NK-92 treated with Interleukin-12 subunit alpha and Interleukin-12 subunit beta, amount 100 ng/mL, for 24 hours (cell line): Measurements from ENCODE around the gene ZNF784.

ENCODE experiments used
- DNase-seq: peaks from one replicate; lab custom pipeline; 2025; lab: John Stamatoyannopoulos, UW

The ZNF784 gene, protein sequence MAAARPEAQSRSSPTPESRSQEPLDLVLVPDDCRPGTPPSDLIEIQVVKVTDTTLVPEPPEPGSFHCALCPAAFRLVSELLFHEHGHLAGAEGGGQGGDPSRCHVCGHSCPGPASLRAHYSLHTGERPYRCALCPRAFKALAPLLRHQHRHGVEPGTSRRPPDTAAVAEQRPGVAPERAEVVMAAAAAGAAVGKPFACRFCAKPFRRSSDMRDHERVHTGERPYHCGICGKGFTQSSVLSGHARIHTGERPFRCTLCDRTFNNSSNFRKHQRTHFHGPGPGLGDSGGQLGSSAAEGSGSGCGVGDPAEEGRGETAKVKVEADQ

DNA sequence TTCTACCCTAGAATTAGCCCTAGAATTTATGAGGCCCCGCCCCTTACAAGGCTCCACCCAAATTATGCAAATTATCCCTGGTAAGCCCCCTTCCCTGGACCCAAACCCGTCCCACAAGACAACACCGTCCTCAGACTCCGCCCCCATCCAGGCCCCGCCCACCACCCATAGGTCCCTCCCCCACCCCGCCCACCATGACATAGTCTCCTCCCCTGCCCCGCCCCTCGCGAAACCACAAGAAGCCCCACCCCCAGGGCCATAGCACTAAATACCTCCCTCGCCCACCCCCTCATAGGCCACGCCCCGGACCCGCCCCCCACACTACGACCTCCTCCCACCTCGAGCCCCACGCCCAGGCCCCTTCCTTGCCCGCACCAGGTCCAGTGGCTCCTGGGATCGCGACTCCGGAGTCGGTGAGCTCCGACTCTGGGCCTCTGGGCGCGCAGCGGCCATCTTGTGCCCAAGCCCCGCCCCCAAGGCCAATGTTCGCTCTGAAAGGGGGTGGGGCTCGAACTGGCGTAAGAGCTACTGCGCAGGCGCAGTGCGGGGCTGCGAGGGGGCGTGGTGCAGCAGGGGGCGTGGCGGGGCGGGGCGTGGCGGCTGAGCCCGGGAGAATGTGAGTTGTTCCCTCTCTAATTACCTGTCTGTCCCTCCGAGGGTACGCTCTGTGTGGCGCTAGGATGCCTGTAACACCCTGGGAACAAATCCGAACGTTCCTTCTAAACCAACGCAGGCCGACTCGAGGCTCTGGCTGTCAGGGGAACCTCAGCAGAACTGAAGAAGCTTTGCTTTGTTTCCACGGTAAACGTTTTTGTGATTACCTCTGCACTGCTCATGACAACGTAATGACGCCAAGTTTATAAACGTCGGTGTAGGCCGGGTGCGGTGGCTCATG, at the start of gene ZNF784:
TSS of gene ZNF784 (minus strand) at position 458 of the 895 bp plus-strand sequence. CDS start at position 453, 5 bp downstream.
- peak; percentile 94 for DNase-seq

DNA sequence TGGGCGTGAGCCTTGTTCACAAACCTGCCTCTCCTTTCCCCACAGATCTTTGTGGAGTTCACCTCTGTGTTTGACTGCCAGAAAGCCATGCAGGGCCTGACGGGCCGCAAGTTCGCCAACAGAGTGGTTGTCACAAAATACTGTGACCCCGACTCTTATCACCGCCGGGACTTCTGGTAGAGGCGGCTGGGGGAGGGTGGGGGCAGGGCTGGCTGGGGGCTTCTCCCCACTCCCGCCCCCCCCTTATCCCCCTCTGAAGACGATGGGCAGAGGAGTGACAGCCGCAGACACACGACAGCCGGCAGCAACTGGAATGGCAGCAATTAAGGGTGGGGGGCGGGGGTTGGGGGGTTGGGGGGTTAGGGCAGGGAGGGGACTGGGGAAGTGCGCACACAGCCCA, 49.5 kb upstream of the ZNF784 start:
- no peak for DNase-seq

DNA sequence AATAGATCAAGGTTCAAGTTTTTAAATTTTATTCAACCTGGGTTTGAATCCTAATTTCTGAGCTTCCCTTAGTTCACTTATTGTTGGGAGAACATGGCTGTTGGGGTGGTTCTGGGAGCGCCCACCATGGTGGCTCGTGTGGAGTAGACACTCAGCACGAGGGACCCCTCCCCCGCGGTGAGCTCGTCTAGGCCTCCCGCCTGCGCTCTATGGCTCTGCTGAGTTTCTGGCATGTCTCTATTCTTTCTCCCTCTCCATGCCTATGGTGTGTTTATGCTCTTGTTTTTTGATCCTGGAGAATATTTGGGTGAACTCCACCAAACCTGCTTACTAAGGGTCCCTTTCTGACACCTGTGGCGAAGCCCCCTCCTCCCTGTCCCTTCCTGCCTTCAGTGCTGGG, 49.1 kb upstream of the ZNF784 start:
- DNase-seq: no peak

DNA sequence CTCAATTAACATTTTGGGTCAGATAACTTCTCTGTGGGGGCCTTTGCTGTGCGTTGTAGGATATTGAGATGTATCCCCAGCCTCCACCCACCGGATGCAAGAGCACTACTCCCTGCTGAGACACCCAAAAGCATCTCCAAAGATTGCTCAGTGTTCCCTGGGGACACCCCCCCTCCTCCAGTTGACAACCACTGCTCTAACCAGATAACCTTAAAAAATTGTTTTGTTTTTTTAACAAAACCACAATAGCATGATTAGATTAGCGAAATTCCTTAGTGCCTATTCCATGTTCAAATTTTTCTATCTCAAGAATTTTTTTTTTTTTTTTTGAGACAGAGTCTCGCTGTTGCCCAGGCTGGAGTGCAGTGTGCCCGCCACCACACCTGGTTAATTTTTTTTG, 48.1 kb upstream of the ZNF784 start:
- no peak for DNase-seq

DNA sequence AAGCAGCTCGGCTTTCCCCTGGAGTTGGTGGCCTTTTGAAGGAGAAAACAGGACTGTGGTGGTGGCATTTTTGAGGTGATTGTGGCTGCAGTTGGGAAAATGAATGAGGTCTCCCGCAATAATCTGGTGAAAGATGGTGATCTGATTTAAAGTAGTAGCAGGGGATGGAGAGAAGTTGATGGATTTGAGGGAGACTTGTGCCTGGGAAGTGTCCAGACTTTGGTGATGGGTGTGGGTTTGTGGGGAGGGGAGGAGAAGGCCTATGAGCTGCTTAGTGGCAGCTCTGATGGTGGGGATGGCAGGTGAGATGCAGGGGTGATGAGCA, 46.6 kb upstream of the ZNF784 start:
- no peak for DNase-seq

DNA sequence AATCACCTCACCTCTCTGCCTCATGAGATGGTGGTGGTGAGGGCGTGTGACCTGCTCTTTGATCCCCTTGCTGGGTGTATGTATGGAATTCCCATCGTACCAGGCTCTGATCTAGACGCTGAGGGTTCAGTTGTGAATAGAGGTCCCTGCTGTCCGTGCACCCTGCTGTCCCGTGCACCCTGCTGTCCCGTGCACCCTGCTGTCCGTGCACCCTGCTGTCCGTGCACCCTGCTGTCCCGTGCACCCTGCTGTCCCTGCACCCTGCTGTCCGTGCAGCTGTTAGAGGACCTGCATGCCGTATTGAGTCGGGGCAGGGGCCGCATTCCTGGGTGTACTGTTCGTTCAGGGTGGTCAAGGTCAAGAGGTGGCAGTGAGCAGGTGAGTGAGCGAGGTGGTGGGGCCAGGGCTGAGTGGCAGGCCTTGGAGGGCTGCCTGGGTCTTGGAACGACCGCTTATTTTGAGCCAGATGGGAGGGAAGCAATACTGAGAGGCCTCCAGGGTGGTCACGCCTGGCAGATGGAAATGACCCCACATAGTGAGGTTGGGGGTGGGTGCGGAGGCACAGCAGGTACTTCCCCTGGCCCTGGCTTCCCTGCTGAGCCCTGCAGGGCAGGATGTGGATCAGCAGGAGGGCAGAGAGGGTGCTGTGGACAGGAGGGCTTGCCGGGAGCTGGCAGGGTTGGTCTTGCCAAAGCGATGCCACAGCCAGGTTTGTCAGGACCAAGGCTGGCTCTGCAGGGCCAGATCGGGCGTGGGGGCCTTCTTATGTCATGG, 46.1 kb upstream of the ZNF784 start:
- no peak for DNase-seq

DNA sequence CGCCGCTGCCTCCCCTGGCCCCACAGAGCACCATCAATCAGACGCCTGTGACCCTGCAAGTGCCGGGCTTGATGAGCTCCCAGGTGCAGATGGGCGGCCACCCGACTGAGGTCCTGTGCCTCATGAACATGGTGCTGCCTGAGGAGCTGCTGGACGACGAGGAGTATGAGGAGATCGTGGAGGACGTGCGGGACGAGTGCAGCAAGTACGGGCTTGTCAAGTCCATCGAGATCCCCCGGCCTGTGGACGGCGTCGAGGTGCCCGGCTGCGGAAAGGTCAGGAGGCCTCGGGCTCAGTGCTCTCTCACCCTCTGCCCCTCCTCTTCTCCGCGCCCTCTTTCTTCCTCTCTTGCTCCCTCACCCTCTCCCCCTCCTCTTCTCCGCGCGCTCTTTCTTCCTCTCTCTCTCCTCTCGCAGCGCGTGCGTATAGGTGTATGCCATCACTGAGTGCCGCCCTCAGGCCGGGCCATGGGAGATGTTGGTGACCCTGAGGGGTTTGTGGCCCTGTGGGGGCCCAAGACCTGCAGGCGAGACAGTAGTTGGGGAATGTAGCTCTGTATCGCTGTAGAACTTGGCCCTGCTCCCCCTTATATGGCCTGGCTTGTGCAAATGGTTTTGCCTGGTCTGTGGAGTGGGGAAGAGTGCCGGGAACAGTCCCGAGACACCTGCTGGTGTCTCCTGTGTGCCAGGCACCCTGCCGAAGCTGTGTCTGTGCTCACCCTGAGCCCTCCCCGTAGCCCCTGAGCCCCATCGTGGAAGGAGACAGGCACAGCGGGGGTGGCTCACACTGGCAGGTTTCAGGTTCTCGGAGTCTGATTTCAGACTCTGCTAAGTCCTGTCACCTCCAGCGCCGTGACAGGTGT, 45.3 kb upstream of the ZNF784 start:
- no peak for DNase-seq

DNA sequence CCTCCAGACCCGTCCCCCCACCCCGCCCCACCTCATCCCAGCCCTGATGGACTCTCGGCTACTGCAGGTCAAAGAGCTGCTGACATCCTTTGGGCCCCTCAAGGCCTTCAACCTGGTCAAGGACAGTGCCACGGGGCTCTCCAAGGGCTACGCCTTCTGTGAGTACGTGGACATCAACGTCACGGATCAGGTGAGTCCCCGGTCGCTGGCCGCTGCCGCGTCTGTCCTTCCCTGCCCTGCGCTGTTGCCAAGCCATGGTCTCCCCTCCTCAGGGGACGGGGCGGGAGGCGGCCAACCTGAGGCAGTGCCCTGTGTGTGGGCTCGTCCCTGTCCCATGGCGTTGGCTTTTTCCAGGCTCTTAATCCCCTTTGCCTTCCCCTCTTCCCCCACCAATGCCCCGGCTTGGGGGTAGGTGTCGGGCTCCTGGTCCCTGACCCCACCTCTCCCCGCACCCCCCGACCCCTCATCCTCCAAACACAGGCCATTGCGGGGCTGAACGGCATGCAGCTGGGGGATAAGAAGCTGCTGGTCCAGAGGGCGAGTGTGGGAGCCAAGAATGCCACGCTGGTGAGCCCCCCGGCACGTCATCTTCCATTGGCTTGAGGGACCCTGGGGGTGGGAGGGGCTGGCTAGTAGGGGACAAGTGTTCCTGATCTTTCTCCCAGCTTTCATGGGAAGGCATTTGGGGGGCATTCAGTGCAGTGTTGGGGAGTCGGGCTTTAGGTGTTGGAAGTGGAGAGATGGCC, 44.4 kb upstream of the ZNF784 start:
- DNase-seq: no peak

DNA sequence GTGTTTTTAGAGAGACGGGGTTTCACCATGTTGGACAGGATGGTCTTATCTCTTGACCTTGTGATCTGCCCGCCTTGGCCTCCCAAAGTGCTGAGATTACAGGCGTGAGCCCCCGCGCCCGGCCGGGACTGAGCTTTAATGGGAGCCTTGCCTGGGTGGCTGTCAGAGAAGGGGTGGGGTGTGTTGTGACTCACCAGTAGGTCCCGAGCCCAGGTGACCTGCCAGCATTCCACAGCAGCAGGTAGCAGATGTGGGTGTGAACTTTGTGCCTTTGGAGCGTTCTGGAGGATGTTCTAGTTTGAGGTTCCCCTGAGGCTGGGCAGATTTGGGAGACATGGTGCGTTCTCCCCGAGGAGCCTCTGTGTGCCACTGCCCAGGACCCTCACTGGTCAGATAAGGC, 43.6 kb upstream of the ZNF784 start:
- DNase-seq: no peak

DNA sequence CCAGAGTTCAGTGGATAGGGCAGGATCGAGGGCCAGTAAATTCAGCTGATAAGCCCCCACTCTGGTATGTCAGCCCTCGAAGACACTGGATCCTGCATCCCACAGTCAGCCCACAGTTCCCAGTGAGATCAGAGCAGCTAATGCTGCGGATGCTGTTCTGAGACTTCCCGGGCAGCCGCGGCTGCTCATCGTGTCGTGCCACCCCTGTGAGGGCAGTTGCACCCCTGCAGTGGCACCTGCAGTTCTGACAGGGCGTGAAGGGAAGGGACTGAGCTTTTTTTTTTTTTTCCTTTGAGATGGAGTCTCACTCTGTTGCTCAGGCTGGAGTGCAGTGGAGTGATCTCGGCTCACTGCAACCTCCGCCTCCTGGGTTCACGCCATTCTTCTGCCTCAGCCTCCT, 43.1 kb upstream of the ZNF784 start:
- DNase-seq: no peak

DNA sequence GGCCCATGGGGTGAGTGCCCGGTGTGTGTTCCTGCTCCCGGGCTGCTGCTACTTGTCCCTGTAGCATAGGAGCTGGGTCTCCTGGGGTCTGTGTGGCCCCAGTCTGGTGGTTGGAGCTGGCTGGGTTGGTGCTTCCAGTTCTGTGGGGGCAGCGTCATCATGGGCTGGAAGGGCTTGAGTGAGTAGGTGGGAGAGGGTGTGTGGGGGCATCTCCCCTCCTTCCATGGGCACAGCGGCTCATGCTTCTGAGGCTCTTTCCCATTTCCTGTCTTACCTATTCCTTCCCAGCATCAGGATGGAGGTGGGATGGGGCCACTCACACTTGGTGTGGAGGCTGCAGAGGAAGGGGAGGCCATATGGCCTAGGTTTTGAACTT, 42.6 kb upstream of the ZNF784 start:
- no peak for DNase-seq

DNA sequence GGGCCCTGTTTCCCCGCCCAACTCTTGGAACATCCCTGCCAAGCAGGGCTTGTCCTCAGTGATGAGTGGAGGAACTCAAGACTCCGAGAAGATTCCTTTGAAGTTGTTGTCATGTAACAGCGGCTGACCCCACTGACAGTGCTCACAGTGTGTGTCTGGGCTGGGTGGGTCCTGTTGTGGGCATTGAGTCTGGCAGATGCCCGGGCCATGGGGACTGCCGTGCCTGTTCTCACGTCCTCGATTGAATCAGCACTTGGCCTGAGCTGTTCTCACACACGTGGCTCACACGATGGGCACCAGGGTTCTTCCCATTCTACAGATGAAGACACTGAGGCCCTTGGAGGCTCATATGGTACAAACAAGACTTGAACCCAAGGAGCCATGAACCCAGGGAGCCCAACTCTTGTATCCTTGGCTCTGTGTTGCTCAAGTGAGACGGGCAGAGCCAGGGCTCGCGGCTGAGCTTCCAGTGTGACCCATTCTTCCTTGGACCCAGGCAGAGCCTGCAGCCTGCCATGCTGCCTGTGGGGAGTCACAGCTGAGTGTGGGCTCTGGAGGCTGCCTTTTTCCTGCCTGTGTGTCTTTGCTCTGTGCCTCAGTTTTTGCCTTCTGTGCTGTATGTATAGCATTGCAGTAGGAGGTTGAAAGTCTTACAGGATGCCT, 42.1 kb upstream of the ZNF784 start:
- DNase-seq: no peak

DNA sequence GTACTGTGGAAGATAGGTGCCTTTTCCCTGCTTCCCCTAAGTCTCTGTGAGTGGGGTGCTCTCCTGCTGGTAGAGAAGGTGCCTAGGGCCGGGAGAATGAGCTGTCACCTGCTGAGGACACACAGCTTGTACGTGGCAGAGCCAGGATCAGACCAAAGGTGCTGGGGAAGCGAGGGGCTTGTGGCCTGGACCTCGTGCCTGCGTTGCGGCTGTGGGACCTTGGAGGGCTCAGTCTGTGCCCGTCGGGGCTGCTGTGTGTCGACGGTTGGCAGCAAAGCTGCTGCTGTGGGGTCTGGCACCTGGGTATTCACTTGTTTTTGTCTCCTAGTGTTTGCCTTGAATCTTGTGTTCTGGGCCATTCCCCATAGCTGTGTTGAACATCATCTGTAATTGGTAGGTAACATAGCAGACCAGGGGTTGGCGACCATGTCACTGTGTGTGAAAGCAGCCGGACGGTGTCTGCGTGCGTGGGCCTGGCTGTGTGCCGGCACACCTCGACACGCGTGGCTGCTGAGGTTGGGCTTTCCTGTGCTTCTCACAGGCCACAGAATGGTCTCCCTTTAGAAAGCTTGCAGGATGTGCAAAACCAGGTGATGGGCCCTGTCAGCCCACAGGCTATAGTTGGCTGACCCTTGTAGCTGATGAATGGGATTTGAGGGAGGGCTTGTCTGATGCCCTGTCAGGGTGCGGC, 39.6 kb upstream of the ZNF784 start:
- no peak for DNase-seq

DNA sequence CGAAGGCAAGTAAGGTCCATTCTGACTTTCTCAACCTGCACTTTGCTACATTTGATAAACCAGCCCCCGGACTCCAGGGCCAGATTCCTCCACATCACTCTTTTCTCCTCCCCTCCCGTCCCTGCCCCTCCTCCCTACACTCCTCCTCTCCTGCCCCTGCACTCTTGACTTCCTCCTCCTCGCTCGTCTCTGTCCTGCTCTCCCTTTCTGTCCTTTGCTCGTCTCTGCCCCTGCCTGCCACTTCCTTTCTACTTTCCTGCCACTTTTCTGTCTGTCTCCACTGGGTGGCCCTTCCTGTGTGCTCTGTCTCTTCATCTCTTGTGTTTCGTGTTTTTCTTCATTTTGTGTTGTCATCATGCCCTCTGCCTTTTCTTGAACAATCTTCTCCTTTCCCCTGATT, 37.5 kb upstream of the ZNF784 start:
- DNase-seq: no peak

DNA sequence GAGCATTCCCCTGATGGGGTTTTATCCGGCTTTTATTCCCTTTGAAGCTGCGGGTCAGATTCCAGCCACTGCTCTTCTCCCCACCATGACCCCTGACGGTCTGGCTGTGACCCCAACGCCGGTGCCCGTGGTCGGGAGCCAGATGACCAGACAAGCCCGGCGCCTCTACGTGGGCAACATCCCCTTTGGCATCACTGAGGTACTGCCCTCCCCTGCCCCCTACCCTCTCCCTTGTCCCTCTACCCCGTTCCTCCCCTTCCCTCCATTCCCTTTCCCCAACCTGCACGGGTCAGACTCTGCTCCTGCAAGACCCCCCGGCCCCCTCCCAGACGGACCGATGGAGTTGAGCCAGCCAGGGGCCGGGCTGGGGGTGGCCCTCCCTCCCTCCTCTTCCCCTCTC, 36.6 kb upstream of the ZNF784 start:
- DNase-seq: no peak

DNA sequence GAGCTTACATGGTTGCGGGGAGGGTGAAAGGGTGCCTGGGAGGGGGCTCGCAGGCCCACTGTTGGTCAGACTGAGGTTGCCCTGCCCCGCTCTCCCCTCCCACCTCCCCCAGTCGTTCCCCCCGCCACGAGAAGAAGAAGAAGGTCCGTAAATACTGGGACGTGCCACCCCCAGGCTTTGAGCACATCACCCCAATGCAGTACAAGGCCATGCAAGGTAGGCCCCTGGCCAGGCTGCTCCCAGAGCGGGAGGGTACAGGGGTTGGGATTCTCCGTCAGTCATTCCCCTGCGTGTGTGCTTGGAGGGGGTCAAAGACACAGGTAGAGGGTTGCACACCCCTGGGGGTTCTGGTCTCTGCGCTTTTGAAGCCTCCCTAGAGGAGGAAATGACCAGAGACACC, 36.0 kb upstream of the ZNF784 start:
- DNase-seq: no peak

DNA sequence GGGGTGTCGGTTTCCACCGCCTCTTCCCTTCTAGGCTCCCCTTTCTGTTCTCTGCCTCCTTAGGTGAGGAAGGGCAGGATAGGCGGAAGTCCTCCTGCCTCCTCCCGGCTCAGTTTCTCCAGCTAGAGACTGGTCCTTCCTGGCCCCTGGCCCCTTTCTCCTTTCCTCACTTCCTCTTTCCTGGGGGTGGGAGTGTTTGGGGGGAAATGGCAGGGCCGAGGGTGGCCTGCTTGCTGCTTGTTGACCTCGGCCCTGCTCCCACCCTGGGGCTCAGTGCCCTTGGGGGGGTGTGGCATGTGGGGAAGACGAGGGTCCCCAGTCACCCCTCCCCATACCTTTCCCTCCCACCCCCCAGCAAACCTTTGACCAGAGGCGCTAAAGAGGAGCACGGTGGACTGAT, 35.5 kb upstream of the ZNF784 start:
- DNase-seq: no peak

DNA sequence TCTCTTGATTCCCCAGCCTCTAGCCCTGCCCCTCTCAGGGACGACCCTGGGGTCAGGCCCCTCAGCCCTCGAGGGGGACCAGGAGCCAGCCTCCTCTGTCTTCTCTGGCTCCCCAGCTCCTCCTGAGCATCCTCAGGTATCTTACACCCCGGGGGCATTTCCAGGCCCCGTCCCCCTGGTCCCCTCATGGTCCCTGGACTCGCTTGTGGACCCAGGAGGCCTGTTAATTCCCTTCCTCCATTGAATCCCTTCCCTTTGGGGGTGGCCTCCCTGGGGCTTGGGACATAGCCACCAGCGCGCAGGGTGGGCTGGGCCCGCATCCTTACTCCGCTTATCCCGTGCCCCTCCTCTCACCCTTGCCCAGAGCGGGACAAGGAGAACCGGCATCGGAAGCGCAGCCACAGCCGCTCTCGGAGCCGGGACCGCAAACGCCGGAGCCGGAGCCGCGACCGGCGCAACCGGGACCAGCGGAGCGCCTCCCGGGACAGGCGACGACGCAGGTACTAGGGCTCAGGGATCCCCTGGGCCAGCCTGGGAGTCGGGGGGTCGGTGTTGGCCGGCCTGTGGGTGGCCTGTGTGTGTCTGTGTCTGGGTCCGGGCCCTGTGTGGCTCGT, 34.6 kb upstream of the ZNF784 start:
- DNase-seq: no peak

DNA sequence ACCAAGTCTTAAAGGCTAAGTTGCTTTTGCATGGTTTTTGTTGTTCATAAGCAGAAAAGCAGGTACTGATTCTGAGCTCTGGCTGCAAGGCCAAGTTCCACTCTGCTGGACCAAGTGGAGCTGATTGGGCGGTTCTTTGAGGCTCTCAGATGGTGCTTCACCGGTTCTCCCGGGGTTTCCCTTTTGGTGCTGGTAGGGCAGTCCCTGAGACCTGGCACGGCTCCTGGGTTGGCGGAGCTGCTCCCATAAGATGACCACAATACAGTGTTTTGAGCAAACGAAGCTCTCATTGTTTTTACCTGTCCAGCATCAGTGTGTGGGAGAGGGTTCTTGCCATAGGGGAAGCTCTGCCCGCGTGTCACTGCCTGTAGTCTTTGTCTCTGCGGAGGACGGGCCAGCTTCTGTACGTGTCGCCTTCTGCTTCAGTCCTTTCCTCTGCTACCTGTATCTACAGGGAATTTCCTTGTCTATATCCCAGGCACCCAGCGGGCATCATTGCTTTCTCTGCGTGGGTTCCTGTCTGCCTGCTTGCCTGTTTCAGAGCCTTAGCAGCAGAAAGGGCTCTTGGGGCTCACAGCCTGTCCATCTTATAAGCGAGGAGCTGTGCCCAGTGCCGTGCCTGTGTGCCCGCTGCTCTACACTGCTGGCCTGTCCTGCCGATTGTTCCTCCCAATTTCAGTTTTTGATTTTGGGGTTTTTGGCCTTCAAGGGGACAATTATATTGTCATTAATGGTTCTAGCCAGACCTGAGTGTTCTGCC, 32.8 kb upstream of the ZNF784 start:
- no peak for DNase-seq
